ENCODE results near the gene LGR4.

The LGR4 gene

DNA sequence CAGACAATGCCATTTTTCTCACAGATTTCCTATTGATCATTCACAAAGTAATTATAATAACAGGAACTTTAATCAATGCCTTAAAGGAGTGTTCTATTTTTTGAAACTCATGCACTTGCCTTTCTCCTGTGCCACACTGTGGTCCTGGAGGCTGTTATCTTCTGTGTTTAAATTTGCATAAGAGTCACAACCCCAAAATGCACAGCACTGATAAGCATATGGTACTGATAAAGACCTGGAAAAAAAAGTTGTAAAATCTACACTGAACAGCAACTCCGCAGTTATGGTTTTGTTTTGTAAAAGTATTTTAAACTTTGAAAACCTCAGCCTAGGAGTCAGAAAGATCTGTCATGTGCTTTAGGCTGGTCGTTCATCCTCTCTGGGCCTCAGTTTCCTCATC, 100.4 kb downstream of the LGR4 start:
- TF ChIP-seq SP1 (IDR thresholded peaks at IDR 0.05) (no peak), FOXM1 (IDR thresholded peaks at IDR 0.05; ENCODE audit: borderline replicate concordance) (no peak), ZNF384 (IDR thresholded peaks at IDR 0.05) (no peak), HDGF (IDR thresholded peaks at IDR 0.05; ENCODE audit: borderline replicate concordance) (no peak), TARDBP (IDR thresholded peaks at IDR 0.05) (no peak), LEF1 (IDR thresholded peaks at IDR 0.05; ENCODE audit: borderline replicate concordance) (no peak), CTBP1 (IDR thresholded peaks at IDR 0.05; ENCODE audit: borderline replicate concordance) (no peak), L3MBTL2 (conservative IDR thresholded peaks at IDR 0.05) (no peak), ARNT (IDR thresholded peaks at IDR 0.05) (no peak), ELF4 (IDR thresholded peaks at IDR 0.05) (no peak), BHLHE40 (IDR thresholded peaks at IDR 0.05; ENCODE audit: borderline replicate concordance) (no peak), NFRKB (IDR thresholded peaks at IDR 0.05) (no peak), FOXK2 (IDR thresholded peaks at IDR 0.05) (no peak), SUZ12 (IDR thresholded peaks at IDR 0.05) (no peak), FOXA1 (IDR thresholded peaks at IDR 0.05) (no peak)
- TF ChIP-seq, protein P1, sequence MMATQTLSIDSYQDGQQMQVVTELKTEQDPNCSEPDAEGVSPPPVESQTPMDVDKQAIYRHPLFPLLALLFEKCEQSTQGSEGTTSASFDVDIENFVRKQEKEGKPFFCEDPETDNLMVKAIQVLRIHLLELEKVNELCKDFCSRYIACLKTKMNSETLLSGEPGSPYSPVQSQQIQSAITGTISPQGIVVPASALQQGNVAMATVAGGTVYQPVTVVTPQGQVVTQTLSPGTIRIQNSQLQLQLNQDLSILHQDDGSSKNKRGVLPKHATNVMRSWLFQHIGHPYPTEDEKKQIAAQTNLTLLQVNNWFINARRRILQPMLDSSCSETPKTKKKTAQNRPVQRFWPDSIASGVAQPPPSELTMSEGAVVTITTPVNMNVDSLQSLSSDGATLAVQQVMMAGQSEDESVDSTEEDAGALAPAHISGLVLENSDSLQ (IDR thresholded peaks at IDR 0.05) = no peak
- ChIA-PET POLR2A (no interaction called here), CTCF (no interaction called here)
- DNase-seq (ENCODE audit: extremely low spot score) = no peak

DNA sequence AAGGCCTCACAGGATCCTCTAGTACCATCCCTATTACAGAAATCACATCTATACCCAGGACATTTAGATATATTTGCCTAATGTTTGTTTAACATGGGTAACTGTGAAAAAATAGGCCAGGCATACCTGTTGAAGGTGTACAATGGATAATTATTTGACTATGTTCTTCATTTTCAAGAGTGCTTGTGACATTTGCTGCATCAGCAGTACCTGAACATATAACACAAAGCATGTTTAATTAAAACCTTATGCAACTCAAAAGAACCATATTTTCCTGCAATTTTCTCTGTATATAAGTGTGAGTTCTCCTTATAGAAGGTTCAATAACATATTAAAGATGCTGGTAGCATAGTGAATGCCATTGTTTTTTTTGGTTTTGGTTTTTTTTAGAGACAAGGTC, 101.1 kb downstream of the LGR4 start:
- TF ChIP-seq FOXK2 (IDR thresholded peaks at IDR 0.05) (no peak), BHLHE40 (IDR thresholded peaks at IDR 0.05; ENCODE audit: borderline replicate concordance) (no peak), CTBP1 (IDR thresholded peaks at IDR 0.05; ENCODE audit: borderline replicate concordance) (no peak), ELF4 (IDR thresholded peaks at IDR 0.05) (no peak), FOXM1 (IDR thresholded peaks at IDR 0.05; ENCODE audit: borderline replicate concordance) (no peak), L3MBTL2 (conservative IDR thresholded peaks at IDR 0.05) (no peak)
- TF ChIP-seq, protein P1 (IDR thresholded peaks at IDR 0.05) = no peak
- CTCF ChIA-PET = no interaction called here
- no peak for DNase-seq (ENCODE audit: extremely low spot score)
- POLR2A ChIA-PET = no interaction called here

DNA sequence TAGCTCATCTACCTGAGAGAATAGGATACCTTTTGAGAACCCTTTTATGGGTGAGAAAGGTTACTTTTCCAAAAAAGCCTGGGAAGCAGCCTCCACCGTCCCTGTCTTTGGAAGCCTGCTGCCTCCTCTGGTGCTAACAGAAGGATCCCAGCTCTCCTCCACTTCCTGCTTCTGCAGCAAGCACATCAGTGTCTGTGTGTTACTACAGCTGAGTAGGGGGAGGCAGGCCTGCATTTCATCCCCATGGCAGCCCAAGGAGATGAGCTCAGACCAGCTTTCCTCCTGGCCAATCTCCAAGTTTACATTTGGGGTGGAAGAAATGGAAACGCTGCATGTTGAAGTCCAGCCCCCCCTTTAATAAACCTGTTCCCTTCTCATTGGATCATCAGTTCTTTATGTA, 102.2 kb downstream of the LGR4 start:
- ChIA-PET POLR2A (no interaction called here), CTCF (no interaction called here)
- no peak for DNase-seq (ENCODE audit: extremely low spot score)
- TF ChIP-seq TARDBP (IDR thresholded peaks at IDR 0.05) (no peak), BHLHE40 (IDR thresholded peaks at IDR 0.05; ENCODE audit: borderline replicate concordance) (no peak)
- TF ChIP-seq, protein P1 (IDR thresholded peaks at IDR 0.05) = no peak

DNA sequence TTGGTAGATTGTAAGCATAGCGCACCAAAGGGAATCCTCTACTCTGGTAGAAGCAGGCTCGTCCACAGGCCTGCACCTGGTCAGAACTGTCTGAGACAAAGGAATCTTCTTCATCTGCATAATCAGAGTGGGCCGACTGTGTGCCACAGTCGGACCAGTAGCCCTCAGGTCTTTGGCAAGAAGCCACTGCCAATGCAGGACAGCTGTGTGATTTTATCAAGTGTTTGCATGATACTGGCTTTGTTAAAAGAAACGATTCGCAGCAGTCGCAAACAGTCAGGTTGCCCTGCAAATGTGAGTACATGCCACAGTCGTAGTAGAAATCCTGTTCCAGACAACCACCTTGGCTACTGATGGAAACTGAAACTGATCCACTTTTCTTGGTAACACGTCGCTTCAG, 104.7 kb downstream of the LGR4 start:
- POLR2A ChIA-PET = no interaction called here
- TF ChIP-seq FOXK2 (IDR thresholded peaks at IDR 0.05) (no peak), ELF4 (IDR thresholded peaks at IDR 0.05) (no peak), HDGF (IDR thresholded peaks at IDR 0.05; ENCODE audit: borderline replicate concordance) (no peak), BHLHE40 (IDR thresholded peaks at IDR 0.05; ENCODE audit: borderline replicate concordance) (no peak), SUZ12 (IDR thresholded peaks at IDR 0.05) (no peak), FOXM1 (IDR thresholded peaks at IDR 0.05; ENCODE audit: borderline replicate concordance) (no peak), FOXA1 (IDR thresholded peaks at IDR 0.05) (no peak), TARDBP (IDR thresholded peaks at IDR 0.05) (no peak), CTBP1 (IDR thresholded peaks at IDR 0.05; ENCODE audit: borderline replicate concordance) (no peak), L3MBTL2 (conservative IDR thresholded peaks at IDR 0.05) (no peak), ZNF384 (IDR thresholded peaks at IDR 0.05) (no peak), ARNT (IDR thresholded peaks at IDR 0.05) (no peak), SP1 (IDR thresholded peaks at IDR 0.05) (no peak), NFRKB (IDR thresholded peaks at IDR 0.05) (no peak), LEF1 (IDR thresholded peaks at IDR 0.05; ENCODE audit: borderline replicate concordance) (no peak)
- TF ChIP-seq, protein P1 (IDR thresholded peaks at IDR 0.05) = no peak
- CTCF ChIA-PET = no interaction called here
- no peak for DNase-seq (ENCODE audit: extremely low spot score)

DNA sequence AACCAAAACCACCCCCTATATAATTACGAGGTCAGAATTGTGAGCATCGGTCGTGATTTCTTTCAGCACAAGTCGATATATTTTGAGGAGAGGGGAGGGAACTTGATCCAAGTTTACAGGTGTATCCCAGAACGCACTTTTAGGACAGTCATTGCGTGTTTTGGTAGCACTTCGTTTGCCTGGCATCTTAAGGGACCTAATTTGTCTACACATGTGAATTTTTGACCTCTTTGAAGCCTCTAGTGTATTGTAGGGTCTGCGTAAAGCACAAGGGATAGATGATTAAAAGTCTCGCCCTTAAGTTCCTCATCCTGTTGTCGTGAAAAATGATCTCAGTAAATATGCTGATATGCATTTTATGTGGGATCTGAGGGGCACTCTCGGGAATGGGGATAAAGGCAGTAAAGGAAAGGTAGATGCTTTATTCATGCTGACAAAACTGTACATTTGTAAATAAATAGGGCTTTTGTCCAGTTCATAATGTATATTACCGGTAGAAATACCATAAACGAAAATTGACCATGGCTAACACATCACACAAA, 108.9 kb downstream of the LGR4 start:
- ChIA-PET CTCF (interaction anchor here (0.7 kb wide), 1 partner anchor 1391 kb away, joined by 5 read pairs; no protein-coding TSS in a partner anchor), POLR2A (interaction anchor here (0.9 to 1.3 kb wide), 6 partner anchors 27 to 160 kb away, joined by 3 to 4 read pairs (median 4); partner anchors contain the start of gene LGR4)
- TF ChIP-seq FOXM1 (IDR thresholded peaks at IDR 0.05; ENCODE audit: borderline replicate concordance) = no peak
- TF ChIP-seq NFRKB (IDR thresholded peaks at IDR 0.05) = no peak
- TF ChIP-seq L3MBTL2 (conservative IDR thresholded peaks at IDR 0.05) = no peak
- no peak for TF ChIP-seq ZNF384 (IDR thresholded peaks at IDR 0.05)
- no peak for TF ChIP-seq FOXA1 (IDR thresholded peaks at IDR 0.05)
- TF ChIP-seq, protein P1 (IDR thresholded peaks at IDR 0.05) = no peak
- no peak for TF ChIP-seq FOXK2 (IDR thresholded peaks at IDR 0.05)
- no peak for TF ChIP-seq CTBP1 (IDR thresholded peaks at IDR 0.05; ENCODE audit: borderline replicate concordance)
- TF ChIP-seq SP1 (IDR thresholded peaks at IDR 0.05) = no peak
- no peak for TF ChIP-seq ARNT (IDR thresholded peaks at IDR 0.05)
- no peak for TF ChIP-seq HDGF (IDR thresholded peaks at IDR 0.05; ENCODE audit: borderline replicate concordance)
- no peak for TF ChIP-seq ELF4 (IDR thresholded peaks at IDR 0.05)
- no peak for TF ChIP-seq BHLHE40 (IDR thresholded peaks at IDR 0.05; ENCODE audit: borderline replicate concordance)
- DNase-seq (ENCODE audit: extremely low spot score) = no peak

Measured in HEK293T (cell line).